Measurements from ENCODE around the gene AUTS2.

DNA sequence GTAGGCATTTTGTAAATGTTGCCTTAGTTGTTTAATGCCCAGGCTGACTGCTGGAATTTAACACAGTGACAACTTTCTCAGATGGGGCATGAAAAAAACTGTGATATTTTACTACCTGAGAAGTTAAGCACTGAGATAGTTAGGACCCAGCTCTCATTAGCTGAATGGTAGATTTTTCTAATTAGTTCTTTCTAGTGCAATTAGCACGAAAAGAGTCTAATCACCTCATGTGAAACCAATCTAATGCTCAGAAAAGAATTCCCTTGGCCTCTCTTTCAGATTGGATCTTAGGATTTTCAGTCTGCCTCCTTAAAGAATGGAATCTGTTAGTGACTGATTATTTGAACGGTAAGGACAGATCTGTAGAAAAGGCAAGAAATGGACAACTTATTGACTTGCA, 743.2 kb downstream of the AUTS2 start:
- TF ChIP-seq POLR2AphosphoS5 (IDR thresholded peaks at IDR 0.05) (no peak), CTCF (IDR thresholded peaks at IDR 0.05) (no peak), POLR2A (IDR thresholded peaks at IDR 0.05) (no peak), EP300 (IDR thresholded peaks at IDR 0.05) (no peak)
